ENCODE data around the gene TMEM242. TPM values are rescaled to one million over a fixed set of nuclear protein-coding genes. Genes with fewer than 3 reads are reported as not detected.

TMEM242 gene
- total RNA-seq, 1 donor from 2014 or later = 9.6 TPM

GRCh38 chr6:157244780-157245179, 78.5 kb downstream of the TMEM242 start:
- Histone ChIP-seq H3K27me3 (ENCODE audit: control insufficient read depth, insufficient read depth, low read length) (no peaks in the 10 kb centered on the region), H3K4me3 (ENCODE audit: low read depth, low read length) (no peak overlapping the region), H3K36me3 (ENCODE audit: control insufficient read depth, insufficient read depth, low read length) (no peaks in the 10 kb centered on the region)
- no peak for DNase-seq (ENCODE audit: low read depth)
- TF ChIP-seq CTCF (IDR thresholded peaks at IDR 0.05; ENCODE audit: insufficient read depth, low read length, poor library complexity, severe bottlenecking) = no peak

- no peak for DNase-seq (ENCODE audit: low read depth)
- Histone ChIP-seq H3K36me3 (ENCODE audit: control insufficient read depth, insufficient read depth, low read length) (no peaks in the 10 kb centered on the region), H3K27me3 (ENCODE audit: control insufficient read depth, insufficient read depth, low read length) (no peaks in the 10 kb centered on the region), H3K4me3 (ENCODE audit: low read depth, low read length) (no peak overlapping the region)
- no peak for TF ChIP-seq CTCF (IDR thresholded peaks at IDR 0.05; ENCODE audit: insufficient read depth, low read length, poor library complexity, severe bottlenecking)
These were observed 79.1 kb downstream of the TMEM242 start for GRCh38 chr6:157244175-157244574.

- no peak for TF ChIP-seq CTCF (IDR thresholded peaks at IDR 0.05; ENCODE audit: insufficient read depth, low read length, poor library complexity, severe bottlenecking)
- Histone ChIP-seq H3K36me3 (ENCODE audit: control insufficient read depth, insufficient read depth, low read length) (no peaks in the 10 kb centered on the region), H3K4me3 (ENCODE audit: low read depth, low read length) (no peak overlapping the region), H3K27me3 (ENCODE audit: control insufficient read depth, insufficient read depth, low read length) (no peaks in the 10 kb centered on the region)
- no peak for DNase-seq (ENCODE audit: low read depth)
These were observed 80.5 kb downstream of the TMEM242 start for GRCh38 chr6:157242791-157243190.

GRCh38 chr6:157240960-157241311, 82.4 kb downstream of the TMEM242 start:
- DNase-seq (ENCODE audit: low read depth) = no peak
- peaks cover 10% of the 10 kb centered on the region for H3K27me3 ChIP-seq (ENCODE audit: control insufficient read depth, insufficient read depth, low read length)
- H3K4me3 ChIP-seq (ENCODE audit: low read depth, low read length) = no peak overlapping the region
- H3K36me3 ChIP-seq (ENCODE audit: control insufficient read depth, insufficient read depth, low read length) = no peaks in the 10 kb centered on the region
- TF ChIP-seq CTCF (IDR thresholded peaks at IDR 0.05; ENCODE audit: insufficient read depth, low read length, poor library complexity, severe bottlenecking) = no peak

- TF ChIP-seq CTCF (IDR thresholded peaks at IDR 0.05; ENCODE audit: insufficient read depth, low read length, poor library complexity, severe bottlenecking) = no peak
- Histone ChIP-seq H3K36me3 (ENCODE audit: control insufficient read depth, insufficient read depth, low read length) (no peaks in the 10 kb centered on the region), H3K4me3 (ENCODE audit: low read depth, low read length) (no peak overlapping the region), H3K27me3 (ENCODE audit: control insufficient read depth, insufficient read depth, low read length) (peaks cover 15% of the 10 kb centered on the region)
- no peak for DNase-seq (ENCODE audit: low read depth)
These were observed 83.0 kb downstream of the TMEM242 start for GRCh38 chr6:157240059-157240959.

- peaks cover 17% of the 10 kb centered on the region for H3K27me3 ChIP-seq (ENCODE audit: control insufficient read depth, insufficient read depth, low read length)
- H3K36me3 ChIP-seq (ENCODE audit: control insufficient read depth, insufficient read depth, low read length) = no peaks in the 10 kb centered on the region
- TF ChIP-seq CTCF (IDR thresholded peaks at IDR 0.05; ENCODE audit: insufficient read depth, low read length, poor library complexity, severe bottlenecking) = no peak
- no peak for DNase-seq (ENCODE audit: low read depth)
- H3K4me3 ChIP-seq (ENCODE audit: low read depth, low read length) = no peak overlapping the region
These were observed 83.7 kb downstream of the TMEM242 start for GRCh38 chr6:157239671-157240058.
